ENCODE results near the gene WNT6. TPM values are rescaled to one million over a fixed set of nuclear protein-coding genes. Genes with fewer than 3 reads are reported as not detected.

The WNT6 gene
- total RNA-seq, 1 experiment from 2014 or later = 0.14 TPM

- DNase-seq (ENCODE audit: low spot score) = no peak
- in situ Hi-C loops (cut with HindIII; ENCODE audit: low sequenced_read_pairs) = no loop called here
These were observed 42.8 kb downstream of the WNT6 start for GRCh38 chr2:218902427-218902826.

GRCh38 chr2:218904176-218904575 lies 44.6 kb downstream of the WNT6 start:
- in situ Hi-C loops (cut with HindIII; ENCODE audit: low sequenced_read_pairs) = no loop called here

GRCh38 chr2:218908721-218909619 lies 49.4 kb downstream of the WNT6 start:
- peak; percentile 88 for DNase-seq (ENCODE audit: low spot score)

More at GRCh38 chr2:218904176-218904575, 44.6 kb downstream of the WNT6 start:
- DNase-seq (ENCODE audit: low spot score) = no peak

GRCh38 chr2:218910741-218911140 lies 51.1 kb downstream of the WNT6 start:
- in situ Hi-C loops (cut with HindIII; ENCODE audit: low sequenced_read_pairs) = no loop called here
- DNase-seq (ENCODE audit: low spot score) = no peak

More at GRCh38 chr2:218908721-218909619, 49.4 kb downstream of the WNT6 start:
- in situ Hi-C loops (cut with HindIII; ENCODE audit: low sequenced_read_pairs) = loop anchor here (5.0 kb wide), 1 partner anchor 37 kb away; no protein-coding TSS in a partner anchor

GRCh38 chr2:218920504-218920903 lies 60.9 kb downstream of the WNT6 start:
- in situ Hi-C loops (cut with HindIII; ENCODE audit: low sequenced_read_pairs) = no loop called here
- DNase-seq (ENCODE audit: low spot score) = no peak

Other genes starting within 250 kb of the WNT6 start
- gene ZNF142, start 200.2 kb upstream of the WNT6 start, total RNA-seq (2014; rRNA removed; shearing (Covaris generic)) = 4.4 and 6.2 TPM in 2 replicates
- 19.4 and 47.4 TPM in 2 replicates for gene BCS1L, start 200.1 kb upstream of the WNT6 start, total RNA-seq (2014; rRNA removed; shearing (Covaris generic))
- 35.6 and 48.6 TPM in 2 replicates for gene RNF25, start 187.8 kb upstream of the WNT6 start, total RNA-seq (2014; rRNA removed; shearing (Covaris generic))
- gene STK36, start 187.7 kb upstream of the WNT6 start, total RNA-seq (2014; rRNA removed; shearing (Covaris generic)) = 14.4 and 22.9 TPM in 2 replicates
- gene TTLL4, start 149.0 kb upstream of the WNT6 start, total RNA-seq (2014; rRNA removed; shearing (Covaris generic)) = 6.3 and 9.7 TPM in 2 replicates
- gene CYP27A1, start 77.7 kb upstream of the WNT6 start, total RNA-seq (2014; rRNA removed; shearing (Covaris generic)) = not detected in 2 replicates
- gene PRKAG3, start 28.0 kb upstream of the WNT6 start, total RNA-seq (2014; rRNA removed; shearing (Covaris generic)) = not detected in 2 replicates
- 0.12 and 1.4 TPM in 2 replicates for gene WNT10A, start 21.0 kb downstream of the WNT6 start, total RNA-seq (2014; rRNA removed; shearing (Covaris generic))
- gene CDK5R2, start 99.9 kb downstream of the WNT6 start, total RNA-seq (2014; rRNA removed; shearing (Covaris generic)) = 0.51 and 2.2 TPM in 2 replicates
- not detected in 2 replicates for gene FEV, start 125.4 kb downstream of the WNT6 start, total RNA-seq (2014; rRNA removed; shearing (Covaris generic))
- not detected in 2 replicates for gene CRYBA2, start 133.6 kb downstream of the WNT6 start, total RNA-seq (2014; rRNA removed; shearing (Covaris generic))
- not detected in 2 replicates for gene CFAP65, start 181.7 kb downstream of the WNT6 start, total RNA-seq (2014; rRNA removed; shearing (Covaris generic))
- not detected in 2 replicates for gene IHH, start 201.1 kb downstream of the WNT6 start, total RNA-seq (2014; rRNA removed; shearing (Covaris generic))

Measured in G401 (cell line).